ACC112 (cell line): ENCODE results near the gene PIWIL4.
"Not testable (repeated sequence)": the region's sequence is repeated elsewhere in the genome, so short reads cannot be mapped to it uniquely, and the experiment has no call there.

ENCODE experiments used
- H2AFZ ChIP-seq: fragments of 200-600 bp; sonication (generic); one replicate; pipeline ENCODE4 v1.6.0; 2017; ENCODE audit warnings: antibody characterized with exemption, low read length; ENCODE audit not compliant: unreplicated experiment
- H3K27ac ChIP-seq: fragments of 200-600 bp; sonication (generic); 2 replicates; pipeline ENCODE4 v1.5.1; 2014; ENCODE audit warnings: low read depth, mild to moderate bottlenecking, antibody characterized with exemption, low read length, moderate library complexity
- H3K27me3 ChIP-seq: fragments of 200-600 bp; sonication (generic); 2 replicates; pipeline ENCODE4 v1.6.1; 2014; ENCODE audit warnings: mild to moderate bottlenecking, antibody characterized with exemption, low read length, moderate library complexity, mixed read lengths; ENCODE audit not compliant: insufficient read depth
- H3K36me3 ChIP-seq: fragments of 200-600 bp; sonication (generic); 2 replicates; pipeline ENCODE4 v1.6.1; 2016; ENCODE audit warnings: mild to moderate bottlenecking, antibody characterized with exemption, low read length, moderate library complexity, mixed read lengths; ENCODE audit not compliant: insufficient read depth
- H3K4me1 ChIP-seq: fragments of 200-600 bp; sonication (generic); one replicate; pipeline ENCODE4 v1.6.1; 2016; ENCODE audit warnings: low read length, mixed read lengths; ENCODE audit not compliant: insufficient read depth, unreplicated experiment, control insufficient read depth
- H3K4me3 ChIP-seq: fragments of 200-600 bp; sonication (generic); 2 replicates; pipeline ENCODE4 v1.5.1; 2014; ENCODE audit warnings: mild to moderate bottlenecking, low read depth, low read length
- H3K79me2 ChIP-seq: fragments of 200-600 bp; sonication (generic); one replicate; pipeline ENCODE4 v1.6.0; 2016; ENCODE audit warnings: low read length; ENCODE audit not compliant: control insufficient read depth, unreplicated experiment, insufficient read depth

Gene PIWIL4

GRCh38 chr11:94602430-94603372 lies 35.5 kb downstream of the PIWIL4 start:
- Histone ChIP-seq H3K79me2 (no peaks in the 10 kb centered on the region), H3K36me3 (no peaks in the 10 kb centered on the region), H2AFZ (no peak overlapping the region), H3K27ac (peak overlapping the region; percentile 8; the same call in 1 of the 2 replicates), H3K27me3 (no peaks in the 10 kb centered on the region), H3K4me1 (peaks cover 14% of the 10 kb centered on the region), H3K4me3 (no peak overlapping the region)

- no peak overlapping the region for H2AFZ ChIP-seq
- H3K79me2 ChIP-seq = no peaks in the 10 kb centered on the region
- H3K36me3 ChIP-seq = no peaks in the 10 kb centered on the region
- H3K4me1 ChIP-seq = peaks cover 14% of the 10 kb centered on the region
- H3K27me3 ChIP-seq = no peaks in the 10 kb centered on the region
- no peak overlapping the region for H3K4me3 ChIP-seq
- no peak overlapping the region for H3K27ac ChIP-seq
Measured at GRCh38 chr11:94603587-94603986, 36.4 kb downstream of the PIWIL4 start.

- no peaks in the 10 kb centered on the region for H3K79me2 ChIP-seq
- no peak overlapping the region for H2AFZ ChIP-seq
- H3K36me3 ChIP-seq = peaks cover 8% of the 10 kb centered on the region; the same call in 1 of the 2 replicates
- peaks cover 14% of the 10 kb centered on the region for H3K4me1 ChIP-seq
- no peak overlapping the region for H3K27ac ChIP-seq
- no peaks in the 10 kb centered on the region for H3K27me3 ChIP-seq
- no peak overlapping the region for H3K4me3 ChIP-seq
Measured at GRCh38 chr11:94604482-94604881, 37.3 kb downstream of the PIWIL4 start.

- H3K4me3 ChIP-seq = no peak overlapping the region
- H3K36me3 ChIP-seq = peaks cover 18% of the 10 kb centered on the region; the same call in 1 of the 2 replicates
- H2AFZ ChIP-seq = no peak overlapping the region
- H3K79me2 ChIP-seq = no peaks in the 10 kb centered on the region
- H3K27ac ChIP-seq = no peak overlapping the region
- H3K27me3 ChIP-seq = no peaks in the 10 kb centered on the region
- no peaks in the 10 kb centered on the region for H3K4me1 ChIP-seq
Measured at GRCh38 chr11:94613120-94613519, 46.0 kb downstream of the PIWIL4 start.

- Histone ChIP-seq H3K79me2 (no peaks in the 10 kb centered on the region), H3K4me1 (no peaks in the 10 kb centered on the region), H3K4me3 (no peak overlapping the region), H2AFZ (no peak overlapping the region), H3K27ac (no peak overlapping the region), H3K36me3 (no peaks in the 10 kb centered on the region), H3K27me3 (no peaks in the 10 kb centered on the region)
Measured at GRCh38 chr11:94623120-94623735, 56.1 kb downstream of the PIWIL4 start.

- H3K4me3 ChIP-seq, H3K27ac ChIP-seq, H3K4me1 ChIP-seq, H3K36me3 ChIP-seq, H2AFZ ChIP-seq, H3K79me2 ChIP-seq, H3K27me3 ChIP-seq: not testable (repeated sequence)
Measured at GRCh38 chr11:94625422-94625821, 58.3 kb downstream of the PIWIL4 start.

- not testable (repeated sequence) for H3K79me2 ChIP-seq, H3K4me1 ChIP-seq
Measured at GRCh38 chr11:94627003-94627560, 59.9 kb downstream of the PIWIL4 start.

GRCh38 chr11:94629741-94630140 lies 62.6 kb downstream of the PIWIL4 start:
- Histone ChIP-seq H3K79me2 (no peaks in the 10 kb centered on the region), H3K36me3 (no peaks in the 10 kb centered on the region), H3K27ac (no peak overlapping the region), H2AFZ (no peak overlapping the region), H3K27me3 (no peaks in the 10 kb centered on the region), H3K4me3 (no peak overlapping the region), H3K4me1 (no peaks in the 10 kb centered on the region)

More at GRCh38 chr11:94627003-94627560, 59.9 kb downstream of the PIWIL4 start:
- not testable (repeated sequence) for H3K27me3 ChIP-seq, H3K36me3 ChIP-seq, H3K4me3 ChIP-seq, H2AFZ ChIP-seq, H3K27ac ChIP-seq

GRCh38 chr11:94630221-94630620 lies 63.1 kb downstream of the PIWIL4 start:
- no peaks in the 10 kb centered on the region for H3K4me1 ChIP-seq
- H3K27me3 ChIP-seq = no peaks in the 10 kb centered on the region
- H3K79me2 ChIP-seq = no peaks in the 10 kb centered on the region
- H3K4me3 ChIP-seq = no peak overlapping the region
- no peak overlapping the region for H3K27ac ChIP-seq
- no peaks in the 10 kb centered on the region for H3K36me3 ChIP-seq
- H2AFZ ChIP-seq = no peak overlapping the region

GRCh38 chr11:94632356-94632755 lies 65.2 kb downstream of the PIWIL4 start:
- Histone ChIP-seq H3K36me3 (no peaks in the 10 kb centered on the region), H3K4me3 (no peak overlapping the region)

More at GRCh38 chr11:94632356-94632755, 65.2 kb downstream of the PIWIL4 start:
- no peak overlapping the region for H2AFZ ChIP-seq
- H3K27ac ChIP-seq = no peak overlapping the region
- no peaks in the 10 kb centered on the region for H3K4me1 ChIP-seq
- no peaks in the 10 kb centered on the region for H3K79me2 ChIP-seq
- no peaks in the 10 kb centered on the region for H3K27me3 ChIP-seq
